GM10847 (cell line): ENCODE results near the gene ACSL6.

Source experiments
- POLR2A ChIP-seq: IDR thresholded peaks from 2 replicates; pipeline ENCODE4 v1.6.1; 2011; ENCODE audit not compliant: insufficient read length; ENCODE audit errors: extremely low read depth

ACSL6 gene

DNA sequence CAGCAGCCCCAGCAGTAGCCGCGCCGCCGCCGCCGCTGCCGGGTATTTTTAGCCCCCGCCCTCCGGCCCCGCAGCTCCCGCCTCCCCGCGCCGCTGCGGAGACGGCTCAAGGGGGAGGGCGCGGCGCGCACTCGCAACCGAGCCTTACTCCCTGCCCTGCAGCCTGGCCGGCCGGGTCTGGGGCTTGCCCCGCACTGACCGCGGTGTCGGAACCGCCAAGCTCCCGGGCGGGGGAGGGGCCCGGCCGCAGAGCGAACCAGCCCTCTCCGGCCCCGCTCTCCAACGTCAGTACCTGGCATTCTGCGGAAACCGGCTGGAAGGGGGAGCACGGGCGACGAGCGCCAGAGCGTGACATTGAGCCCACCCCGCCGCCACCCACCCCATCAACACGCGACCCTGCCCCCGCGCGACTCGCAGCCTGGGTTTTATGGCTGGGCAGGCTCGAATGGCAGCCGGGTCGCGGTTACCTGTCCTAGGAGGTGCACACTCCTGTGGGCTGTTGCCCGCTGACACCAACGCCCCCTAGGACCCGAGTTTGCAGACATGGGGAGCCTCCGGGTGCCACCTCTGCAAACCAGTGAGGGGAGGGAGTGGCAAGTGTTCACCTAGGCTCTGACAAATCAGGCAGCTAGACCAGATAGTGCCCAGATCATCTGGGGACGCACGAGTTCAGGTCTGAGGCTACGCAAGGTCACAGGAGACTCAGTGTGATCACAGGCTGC lies at the start of gene ACSL6:
Gene ACSL6 (minus strand): TSS at position 37 of the 722 bp plus-strand sequence. CDS start 105 bp downstream, outside the sequence.
- no peak for TF ChIP-seq POLR2A

- no peak for TF ChIP-seq POLR2A
Measured at GRCh38 chr5:132060501-132061161, 49.2 kb upstream of the ACSL6 start, which contains the start of gene IL3. TSS of gene IL3 (plus strand) at chr5:132060655. CDS start at chr5:132060707, 52 bp downstream.

DNA sequence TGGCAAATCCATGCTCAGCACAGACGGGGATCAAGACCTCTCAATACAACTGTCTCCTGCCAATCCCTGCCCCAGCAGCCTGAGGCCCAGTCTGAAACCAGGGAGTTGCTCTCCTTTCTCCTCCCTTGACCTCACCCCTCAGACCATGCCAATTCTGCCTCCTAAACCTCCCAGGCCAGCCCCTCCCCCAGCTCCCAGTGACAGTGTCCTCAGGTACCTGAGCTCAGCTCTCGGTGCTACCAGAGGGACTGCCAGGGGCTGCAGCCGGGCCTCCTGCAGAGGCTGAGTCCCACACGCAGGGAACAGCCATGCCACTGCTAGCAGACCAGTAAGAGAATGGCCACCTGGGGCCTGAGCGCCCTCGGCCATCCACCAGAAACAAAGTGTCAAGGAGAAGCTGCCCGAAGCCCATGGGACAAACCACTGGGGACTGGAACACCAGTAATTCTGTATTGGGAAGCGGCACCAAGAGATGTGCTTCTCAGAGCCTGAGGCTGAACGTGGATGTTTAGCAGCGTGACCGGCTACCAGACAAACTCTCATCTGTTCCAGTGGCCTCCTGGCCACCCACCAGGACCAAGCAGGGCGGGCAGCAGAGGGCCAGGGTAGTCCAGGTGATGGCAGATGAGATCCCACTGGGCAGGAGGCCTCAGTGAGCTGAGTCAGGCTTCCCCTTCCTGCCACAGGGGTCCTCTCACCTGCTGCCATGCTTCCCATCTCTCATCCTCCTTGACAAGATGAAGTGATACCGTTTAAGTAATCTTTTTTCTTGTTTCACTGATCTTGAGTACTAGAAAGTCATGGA lies 48.4 kb upstream of the ACSL6 start:
- no peak for TF ChIP-seq POLR2A

- TF ChIP-seq POLR2A = no peak
Measured at GRCh38 chr5:132059043-132059695, 47.7 kb upstream of the ACSL6 start.

DNA sequence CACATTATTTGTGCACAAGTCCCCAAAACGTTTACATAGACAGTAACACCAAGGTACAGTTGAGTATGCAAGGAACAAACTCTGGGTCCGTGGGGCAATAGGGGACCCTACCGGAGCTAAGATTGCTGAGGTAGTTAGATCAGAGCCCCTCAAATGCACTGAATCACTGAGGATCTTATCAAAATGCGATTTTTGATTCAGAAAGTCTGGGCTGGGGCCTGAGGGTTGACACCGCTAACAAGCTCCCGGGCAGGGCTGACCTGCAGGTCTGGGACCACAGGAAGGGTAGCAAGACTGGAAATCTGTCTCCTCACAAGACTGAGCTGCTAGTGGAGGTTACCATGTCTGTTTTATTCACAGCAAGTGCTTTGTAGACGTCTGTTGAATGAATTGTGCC lies 47.2 kb upstream of the ACSL6 start:
- no peak for TF ChIP-seq POLR2A

GRCh38 chr5:132057498-132058255 lies 46.2 kb upstream of the ACSL6 start:
- TF ChIP-seq POLR2A = no peak

DNA sequence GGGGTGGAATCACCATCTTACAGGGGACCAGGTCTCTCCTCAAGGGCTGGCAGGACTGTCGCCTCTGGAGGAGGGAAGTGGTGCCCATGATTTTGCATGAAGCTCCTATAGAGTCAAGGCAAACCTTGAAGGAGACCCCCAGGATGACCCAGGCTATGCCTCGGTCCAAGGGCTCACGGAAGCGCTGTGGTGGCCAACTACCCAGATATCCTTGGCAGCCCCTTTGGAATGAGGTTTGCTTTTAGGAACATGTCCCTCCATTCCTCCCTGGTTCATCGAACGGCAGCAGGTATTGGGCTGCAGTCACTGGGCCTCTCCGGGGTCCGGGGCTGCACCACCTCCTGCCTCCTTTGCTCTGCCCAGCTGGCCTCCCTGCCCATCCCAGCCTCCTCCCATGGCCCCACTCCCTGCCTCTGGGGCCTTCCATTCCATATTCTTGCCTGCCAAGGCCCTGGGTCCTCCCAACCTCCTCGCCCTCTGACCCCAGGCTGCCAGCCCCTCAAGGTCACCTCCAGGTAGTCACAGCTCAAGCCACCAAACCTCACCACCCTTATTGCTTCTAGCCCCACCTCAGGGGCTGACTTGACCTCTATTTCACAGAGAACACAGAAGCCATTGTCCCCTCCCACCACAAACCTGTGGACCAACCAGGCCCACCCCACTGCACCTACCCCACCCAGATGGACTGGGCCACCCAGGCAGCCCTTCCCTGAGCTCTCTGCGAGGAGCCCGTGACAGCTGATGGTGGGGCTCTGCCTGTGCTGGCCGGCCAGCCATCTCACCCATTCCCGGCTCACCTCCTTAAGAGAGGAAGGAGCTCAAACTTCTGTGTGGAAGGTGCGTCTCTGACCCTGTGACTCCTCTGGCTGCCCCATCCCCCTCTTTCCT lies 45.4 kb upstream of the ACSL6 start:
- TF ChIP-seq POLR2A = no peak

DNA sequence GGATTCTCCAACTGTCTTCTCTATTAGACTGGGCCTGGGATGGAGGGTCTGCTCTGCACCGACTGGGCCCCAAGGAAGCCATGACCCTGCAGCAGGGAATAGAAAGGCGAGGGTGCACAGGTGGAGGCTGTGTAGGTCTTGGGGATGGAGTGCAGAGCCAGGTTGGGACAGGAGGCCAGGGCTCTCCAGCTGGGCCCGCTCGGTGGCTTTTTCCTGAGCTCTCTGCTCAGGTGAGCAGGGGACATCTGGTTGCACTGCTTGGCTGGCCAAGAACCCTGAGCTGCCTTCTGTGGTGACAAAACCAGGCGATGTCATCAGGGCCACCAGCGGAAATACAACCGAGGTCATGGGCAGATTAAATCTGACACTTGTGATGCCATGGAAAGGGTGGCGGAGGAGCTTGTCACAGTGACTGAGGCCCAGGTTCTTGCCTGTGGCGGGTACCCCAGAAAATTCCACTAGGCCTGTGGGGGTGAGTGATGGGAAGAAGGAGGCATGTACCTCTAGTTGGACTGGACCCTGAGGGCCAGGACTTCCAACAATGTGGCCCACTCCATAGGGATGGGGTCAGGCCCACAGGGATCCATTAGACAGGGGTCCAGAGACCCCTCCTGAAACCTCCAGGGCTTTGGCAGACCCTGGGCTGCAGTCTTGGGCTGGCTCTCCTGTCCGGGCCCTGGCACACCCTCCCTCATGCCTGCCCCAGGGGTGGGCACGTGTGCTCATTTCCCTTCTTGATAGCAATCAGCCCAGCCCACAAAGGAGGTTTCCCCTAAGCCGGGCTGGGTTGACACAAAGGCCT lies 44.6 kb upstream of the ACSL6 start:
- no peak for TF ChIP-seq POLR2A

GRCh38 chr5:132055441-132055807 lies 44.0 kb upstream of the ACSL6 start:
- TF ChIP-seq POLR2A = no peak

DNA sequence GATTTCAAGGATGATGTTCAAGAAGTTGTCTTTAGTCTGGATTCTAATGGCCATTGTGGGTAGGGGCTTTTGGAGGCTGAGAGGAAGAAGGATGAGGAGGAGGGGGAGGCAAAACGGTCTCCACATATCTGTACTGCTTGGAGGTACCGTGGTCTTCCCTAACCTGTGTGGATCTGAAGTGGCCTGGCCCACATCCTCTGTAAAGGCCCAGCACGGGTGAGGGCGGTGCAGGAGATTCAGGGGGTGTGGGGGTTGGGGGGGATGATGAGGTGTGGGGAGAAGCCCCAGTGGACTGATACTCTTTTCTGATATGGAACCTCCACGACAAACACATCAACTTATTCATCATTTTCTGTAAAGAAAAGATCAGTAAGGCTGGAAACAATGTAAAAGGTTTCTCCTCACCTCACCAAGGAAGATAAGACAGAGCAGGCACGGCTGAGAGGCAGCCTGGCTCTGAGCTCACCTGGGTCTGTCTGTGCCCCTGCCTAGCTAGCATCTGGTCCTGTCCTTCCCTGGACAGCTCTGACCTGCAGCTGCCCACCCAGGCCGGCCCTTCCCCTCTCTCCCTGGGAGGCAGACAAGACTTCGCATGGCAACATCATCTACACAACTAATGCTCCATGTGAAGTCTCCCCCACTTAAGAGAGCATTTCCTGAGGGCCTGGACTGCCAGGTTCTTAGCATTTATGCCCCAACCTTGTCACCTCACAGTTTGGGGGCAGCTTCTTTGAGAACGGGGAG lies 43.4 kb upstream of the ACSL6 start:
- no peak for TF ChIP-seq POLR2A

DNA sequence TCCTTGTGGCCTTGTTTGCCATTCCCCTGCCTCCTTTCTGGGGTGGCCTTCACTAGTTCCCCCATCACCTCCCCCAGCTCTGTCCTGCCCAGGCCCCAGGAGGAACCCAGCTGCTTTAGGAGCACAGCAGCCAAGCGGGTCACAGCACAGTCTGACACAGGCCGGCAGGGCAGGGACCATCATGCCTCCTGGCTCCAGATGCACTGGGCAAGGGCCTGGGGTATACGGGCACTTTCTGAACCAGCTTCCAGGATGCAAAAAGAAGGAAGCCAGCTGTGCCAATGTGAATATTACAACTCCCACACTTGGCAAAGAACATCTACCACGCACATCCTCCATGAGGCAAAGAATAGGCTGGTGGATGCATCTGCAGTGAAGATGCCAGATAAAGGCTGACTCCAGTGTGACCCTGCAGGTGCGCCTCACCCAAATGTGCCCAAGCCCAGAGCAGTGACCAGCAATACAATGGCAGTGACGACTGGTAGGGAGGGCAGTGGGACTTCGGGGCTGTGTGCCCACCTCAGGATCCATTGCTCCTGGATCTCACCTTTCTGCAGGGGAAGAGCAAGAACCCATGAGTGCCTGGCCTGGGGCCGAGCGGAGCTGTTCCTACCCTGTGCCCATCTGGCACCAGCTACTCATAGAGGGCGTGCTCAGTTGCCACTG lies 42.7 kb upstream of the ACSL6 start:
- no peak for TF ChIP-seq POLR2A

- no peak for TF ChIP-seq POLR2A
Measured at GRCh38 chr5:132053483-132053882, 42.0 kb upstream of the ACSL6 start.
